ENCODE results near the gene DOCK3. TPM values are rescaled to one million over a fixed set of nuclear protein-coding genes. Genes with fewer than 3 reads are reported as not detected.

DOCK3 gene
- total RNA-seq, 4 donors from 2014 or later, result 2.1 to 8.6 (median 2.9) TPM

DNA sequence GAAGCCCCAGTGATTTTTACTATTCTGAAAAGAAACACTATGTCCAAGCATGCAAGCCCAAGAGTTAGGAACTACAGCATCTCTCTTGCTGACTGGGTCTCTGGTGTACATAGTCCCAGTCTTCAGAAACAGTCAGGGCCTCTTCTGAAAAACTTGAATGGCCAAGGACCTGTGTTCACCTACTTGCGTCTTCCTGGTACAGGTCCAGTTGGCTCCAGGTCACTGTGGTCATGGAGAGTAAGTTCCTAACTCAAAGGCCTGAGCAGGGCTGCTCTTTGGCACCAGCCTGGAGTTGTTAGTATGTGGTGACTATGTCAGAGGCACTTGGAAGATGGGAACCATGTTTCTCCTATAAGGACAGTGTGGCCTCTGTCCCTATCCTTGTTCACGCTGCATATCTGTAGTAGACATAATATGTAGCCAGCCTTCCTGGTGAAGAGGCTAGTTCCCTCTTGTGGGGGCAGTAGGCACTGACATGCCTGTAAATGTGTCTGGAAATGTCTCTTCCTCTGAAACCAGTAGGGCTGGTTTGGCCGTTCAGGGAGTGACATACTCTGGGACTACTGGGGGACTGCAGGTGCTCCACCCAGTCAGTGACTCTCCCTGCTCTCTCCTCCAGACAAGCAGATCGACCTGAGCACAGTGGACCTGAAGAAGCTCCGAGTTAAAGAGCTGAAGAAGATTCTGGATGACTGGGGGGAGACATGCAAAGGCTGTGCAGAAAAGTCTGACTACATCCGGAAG is 713.7 kb downstream of the DOCK3 start:
- Histone ChIP-seq H3K36me3 (peaks cover 26% of the 10 kb centered on the region), H3K9me3 (no peaks in the 10 kb centered on the region), H3K4me1 (peaks cover 82% of the 10 kb centered on the region), H3K27me3 (no peaks in the 10 kb centered on the region), H3K4me3 (peak overlapping the region; percentile 13), H3K27ac (peak overlapping the region; percentile 72)
- peak in 1 of 2 donors; percentile 62 for DNase-seq (ENCODE audit: low spot score in 2 of 2)
- TF ChIP-seq POLR2AphosphoS5 (IDR thresholded peaks at IDR 0.05) (peak in 2 of 3 donors; percentile 8 to 34), EP300 (IDR thresholded peaks at IDR 0.05) (no peak)
- TF ChIP-seq, protein P1, sequence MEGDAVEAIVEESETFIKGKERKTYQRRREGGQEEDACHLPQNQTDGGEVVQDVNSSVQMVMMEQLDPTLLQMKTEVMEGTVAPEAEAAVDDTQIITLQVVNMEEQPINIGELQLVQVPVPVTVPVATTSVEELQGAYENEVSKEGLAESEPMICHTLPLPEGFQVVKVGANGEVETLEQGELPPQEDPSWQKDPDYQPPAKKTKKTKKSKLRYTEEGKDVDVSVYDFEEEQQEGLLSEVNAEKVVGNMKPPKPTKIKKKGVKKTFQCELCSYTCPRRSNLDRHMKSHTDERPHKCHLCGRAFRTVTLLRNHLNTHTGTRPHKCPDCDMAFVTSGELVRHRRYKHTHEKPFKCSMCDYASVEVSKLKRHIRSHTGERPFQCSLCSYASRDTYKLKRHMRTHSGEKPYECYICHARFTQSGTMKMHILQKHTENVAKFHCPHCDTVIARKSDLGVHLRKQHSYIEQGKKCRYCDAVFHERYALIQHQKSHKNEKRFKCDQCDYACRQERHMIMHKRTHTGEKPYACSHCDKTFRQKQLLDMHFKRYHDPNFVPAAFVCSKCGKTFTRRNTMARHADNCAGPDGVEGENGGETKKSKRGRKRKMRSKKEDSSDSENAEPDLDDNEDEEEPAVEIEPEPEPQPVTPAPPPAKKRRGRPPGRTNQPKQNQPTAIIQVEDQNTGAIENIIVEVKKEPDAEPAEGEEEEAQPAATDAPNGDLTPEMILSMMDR (IDR thresholded peaks at IDR 0.05), result peak; percentile 3 to 44
- WGBS, result 43% methylated on average over 6 of the region's 6 CpGs

GRCh38 chr3:51389423-51390183 is 714.9 kb downstream of the DOCK3 start:
- H3K9me3 ChIP-seq, result no peaks in the 10 kb centered on the region
- peak overlapping the region; percentile 72 for H3K27ac ChIP-seq
- peaks cover 84% of the 10 kb centered on the region for H3K4me1 ChIP-seq
- DNase-seq (ENCODE audit: low spot score in 2 of 2), result peak in 1 of 2 donors; percentile 72
- H3K4me3 ChIP-seq, result no peak overlapping the region
- 41% methylated on average over 6 of the region's 6 CpGs for WGBS
- H3K27me3 ChIP-seq, result no peaks in the 10 kb centered on the region
- peaks cover 37% of the 10 kb centered on the region for H3K36me3 ChIP-seq
- TF ChIP-seq POLR2A (IDR thresholded peaks at IDR 0.05) (no peak), POLR2AphosphoS5 (IDR thresholded peaks at IDR 0.05) (no peak)
- TF ChIP-seq, protein P1 (IDR thresholded peaks at IDR 0.05), result peak; percentile 30 to 72

DNA sequence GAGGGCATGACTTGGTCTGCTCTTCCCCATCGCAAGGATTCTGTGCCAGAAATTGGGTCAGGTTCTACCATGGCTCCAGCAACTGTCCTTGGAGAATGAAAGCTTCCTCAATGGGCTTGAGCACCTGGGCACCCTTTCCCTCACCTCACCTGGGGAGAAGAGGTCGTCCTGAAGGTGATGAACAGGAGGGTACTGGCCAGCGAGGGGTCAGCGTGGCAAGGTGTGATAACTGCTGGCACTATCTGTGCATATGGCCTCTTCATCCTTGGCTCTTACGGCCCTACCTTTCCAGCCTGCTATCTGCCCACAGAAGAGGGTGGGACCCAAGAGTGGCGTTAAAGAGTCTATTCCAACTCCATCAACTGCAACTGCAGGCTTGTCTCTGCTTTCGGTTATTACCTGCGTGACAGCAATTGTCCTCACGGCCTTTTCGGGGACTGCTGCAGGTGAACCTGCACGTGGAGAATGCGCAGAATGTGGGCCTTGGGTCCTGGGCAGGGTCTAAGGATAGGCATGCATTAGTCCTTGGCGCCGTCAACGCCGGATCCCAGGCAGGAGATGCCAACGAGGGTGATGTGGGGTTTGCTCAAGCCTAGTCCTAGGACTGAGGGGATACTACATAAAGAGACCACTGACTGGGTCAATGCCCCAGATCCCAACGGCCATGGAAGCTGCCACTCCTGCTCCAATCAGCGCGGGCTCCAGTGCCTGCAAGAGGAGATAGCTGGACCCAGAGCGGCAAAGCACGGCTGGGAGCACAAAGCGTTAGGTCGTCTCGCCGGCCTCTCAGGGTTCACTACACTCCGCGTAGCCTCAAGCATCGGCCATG is 715.7 kb downstream of the DOCK3 start:
- no peaks in the 10 kb centered on the region for H3K27me3 ChIP-seq
- TF ChIP-seq, protein P1 (IDR thresholded peaks at IDR 0.05), result peak in 1 of 2 donors; percentile 59
- no peak for TF ChIP-seq EP300 (IDR thresholded peaks at IDR 0.05)
- H3K27ac ChIP-seq, result peak overlapping the region; percentile 97
- H3K4me1 ChIP-seq, result peaks cover 86% of the 10 kb centered on the region
- H3K36me3 ChIP-seq, result peaks cover 46% of the 10 kb centered on the region
- H3K9me3 ChIP-seq, result no peaks in the 10 kb centered on the region
- H3K4me3 ChIP-seq, result peak overlapping the region; percentile 82
- 67% methylated on average over 17 of the region's 29 CpGs for WGBS
- DNase-seq (ENCODE audit: low spot score in 2 of 2), result peak in 1 of 2 donors; percentile 53

DNA sequence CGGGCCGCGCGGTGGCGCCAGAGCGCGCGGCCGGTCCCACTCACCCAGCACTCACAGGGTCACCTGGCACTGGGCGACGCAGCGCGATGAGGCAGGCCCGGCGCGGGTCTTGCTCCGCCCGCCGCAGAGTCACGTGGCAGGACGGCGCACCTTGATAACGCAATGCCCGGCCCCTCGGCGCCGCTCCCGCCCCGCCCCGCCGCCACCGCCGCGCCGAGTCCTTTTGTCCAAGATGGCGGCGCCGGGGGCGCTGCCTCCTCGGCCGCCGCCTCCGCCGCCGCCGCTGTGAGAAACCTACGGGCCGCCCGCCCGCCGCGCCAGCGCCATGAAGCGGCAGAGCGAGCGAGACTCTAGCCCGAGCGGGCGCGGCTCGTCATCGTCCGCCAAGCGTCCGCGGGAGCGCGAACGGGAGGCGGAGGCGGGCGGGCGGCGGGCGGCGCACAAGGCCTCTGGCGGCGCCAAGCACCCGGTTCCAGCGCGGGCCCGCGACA is 716.4 kb downstream of the DOCK3 start, which contains the start of gene RBM15B:
RBM15B (plus strand) TSS at position 211 of the 491 bp plus-strand sequence; CDS start at position 326, 115 bp downstream.
- Histone ChIP-seq H3K36me3 (peaks cover 53% of the 10 kb centered on the region), H3K27me3 (no peaks in the 10 kb centered on the region), H3K27ac (peak within 1 kb of the TSS; percentile 97), H3K4me3 (peak within 1 kb of the TSS; percentile 82), H3K9me3 (no peaks in the 10 kb centered on the region), H3K4me1 (peaks cover 80% of the 10 kb centered on the region)
- TF ChIP-seq EP300 (IDR thresholded peaks at IDR 0.05) (no peak), POLR2A (IDR thresholded peaks at IDR 0.05) (peak; percentile 1 to 73), POLR2AphosphoS5 (IDR thresholded peaks at IDR 0.05) (peak in 2 of 3 donors; percentile 80 to 87)
- TF ChIP-seq, protein P1 (IDR thresholded peaks at IDR 0.05), result peak in 1 of 2 donors; percentile 98
- peak; percentile 98 for DNase-seq (ENCODE audit: low spot score in 2 of 2)
- WGBS, result no CpG with 5 or more reads among the region's 83 CpGs
